GM12878 (cell line): ENCODE data around the gene SCP2D1.

Experiments used
- HDAC6 ChIP-seq: fragments of 200-600 bp; sonication (generic); IDR thresholded peaks from one replicate; pipeline ENCODE4 v1.8.0; 2017; ENCODE audit warnings: antibody characterized with exemption; ENCODE audit not compliant: unreplicated experiment
- SIN3A ChIP-seq: IDR thresholded peaks from 2 replicates; pipeline ENCODE4 v1.6.1; 2012; ENCODE audit warnings: low read depth, low read length, improper control_type of control experiment

- TF ChIP-seq HDAC6 (no peak), SIN3A (no peak)
Measured at GRCh38 chr20:18813483-18813882, at the start of gene SCP2D1.
